DMS114 treated with DMSO at 0.1 percent for 48 hours (cell line): ENCODE data around the gene GZF1.

Experiments used
- DNase-seq: peaks from one replicate; lab custom pipeline; 2025; ENCODE audit not compliant: unreplicated experiment; lab: John Stamatoyannopoulos, UW

GZF1 gene

GRCh38 chr20:23404196-23404595 lies 42.2 kb downstream of the GZF1 start:
- DNase-seq: no peak

GRCh38 chr20:23406880-23407279 lies 44.9 kb downstream of the GZF1 start:
- no peak for DNase-seq

GRCh38 chr20:23407781-23408464 lies 45.9 kb downstream of the GZF1 start:
- no peak for DNase-seq

- no peak for DNase-seq
Measured at GRCh38 chr20:23408957-23409356, 47.0 kb downstream of the GZF1 start.

- DNase-seq: no peak
Measured at GRCh38 chr20:23409800-23410199, 47.8 kb downstream of the GZF1 start.

- DNase-seq: no peak
Measured at GRCh38 chr20:23410916-23411695, 49.1 kb downstream of the GZF1 start.

- DNase-seq: no peak
Measured at GRCh38 chr20:23412026-23412425, 50.0 kb downstream of the GZF1 start.

- DNase-seq: no peak
Measured at GRCh38 chr20:23413862-23414422, 52.0 kb downstream of the GZF1 start.

GRCh38 chr20:23414526-23415188 lies 52.7 kb downstream of the GZF1 start:
- DNase-seq: no peak

- DNase-seq: no peak
Measured at GRCh38 chr20:23415555-23415954, 53.6 kb downstream of the GZF1 start.

- DNase-seq: no peak
Measured at GRCh38 chr20:23415959-23416583, 54.1 kb downstream of the GZF1 start.

GRCh38 chr20:23417861-23418260 lies 55.9 kb downstream of the GZF1 start:
- no peak for DNase-seq

GRCh38 chr20:23419657-23419994 lies 57.6 kb downstream of the GZF1 start:
- DNase-seq: no peak

- DNase-seq: no peak
Measured at GRCh38 chr20:23419995-23420901, 58.3 kb downstream of the GZF1 start.

GRCh38 chr20:23420943-23421931 lies 59.3 kb downstream of the GZF1 start, which contains the start of gene NAPB:
TSS of gene NAPB (minus strand) at chr20:23421488. CDS start at chr20:23421402, 86 bp downstream.
- peak; percentile 73 for DNase-seq
